HepG2 (cell line): ENCODE results near the gene FABP6. TPM values are rescaled to one million over a fixed set of nuclear protein-coding genes. Genes with fewer than 3 reads are reported as not detected.
A peak's percentile ranks its signal among the peaks of the same experiment; 100 is the strongest.

Source experiments
- ATAC-seq: fragments of 200-7000 bp; cut with Tn5 transposase; 3 replicates; pipeline ENCODE4 v1.9.1; 2020; ENCODE audit warnings: mild to moderate bottlenecking, moderate library complexity
- BruUV-seq: library from RNA; stranded (reverse); fragments of 400-500 nt; replicated peaks from 2 replicates; lab custom pipeline; 2021; lab: Mats Ljungman, UMichigan
- CTCF ChIA-PET: fragments of 300-600 bp; formaldehyde crosslinking; extraction: SDS; loops from one replicate; lab custom pipeline; 2021; ENCODE audit warnings: low total read pairs, inconsistent platforms, low intra/inter-chr PET ratio; lab: Yijun Ruan, JAX
- POLR2A ChIA-PET: fragments of 350-600 bp; sonication (Branson Sonifier 250); formaldehyde crosslinking; loops from one replicate; lab custom pipeline; 2020; ENCODE audit warnings: antibody characterized with exemption, inconsistent platforms; lab: Yijun Ruan, JAX
- DNase-seq: peaks from one replicate; pipeline ENCODE4 v3.0.0-alpha.2; 2015; ENCODE audit warnings: low spot score
- FAIRE-seq: peaks from 3 replicates; lab custom pipeline; 2011; peaks lifted over from hg19 to GRCh38; lab: Jason Lieb, UNC
- H2AFZ ChIP-seq: one replicate; pipeline ENCODE4 v1.6.1; 2011; ENCODE audit warnings: low read length, inconsistent platforms
- H3K27ac ChIP-seq: fragments of 300-600 bp; 3 replicates; pipeline ENCODE4 v1.8.0; 2011; ENCODE audit warnings: mixed run types, mild to moderate bottlenecking, mixed read lengths, low read length, inconsistent platforms; ENCODE audit not compliant: insufficient read depth; ENCODE audit errors: extremely low read length
- H3K27me3 ChIP-seq, 2 experiments: fragments of 200-600 bp in 1 of 2; 2 replicates in 1 of 2; 3 replicates in 1 of 2; pipeline versions ENCODE4 v1.6.0 to v1.8.0; 2011; ENCODE audit warnings: low read length in 2 of 2, mild to moderate bottlenecking in 2 of 2, moderate library complexity in 2 of 2, inconsistent platforms in 1 of 2; ENCODE audit not compliant: insufficient read depth in 2 of 2, control insufficient read depth in 1 of 2
- H3K36me3 ChIP-seq, 2 experiments: fragments of 200-600 bp in 1 of 2; replicated peaks in 1 of 2; 2 replicates in 1 of 2; 3 replicates in 1 of 2; pipeline versions ENCODE4 v1.5.1 to v1.8.0; 2011; ENCODE audit warnings: low read length in 2 of 2, inconsistent platforms in 1 of 2; ENCODE audit not compliant: insufficient read depth in 2 of 2, control insufficient read depth in 1 of 2
- H3K4me1 ChIP-seq: 2 replicates; pipeline ENCODE4 v1.5.1; 2012; ENCODE audit warnings: low read length, inconsistent platforms; ENCODE audit not compliant: insufficient read depth
- H3K4me2 ChIP-seq: 2 replicates; pipeline ENCODE4 v1.6.0; 2011; ENCODE audit warnings: low read depth, low read length, inconsistent platforms
- H3K4me3 ChIP-seq, 3 experiments: fragments of 200-600 bp in 1 of 3; sonication (generic), shearing (Covaris generic) in 1 of 3; replicated peaks in 1 of 3; 2 replicates each; pipeline ENCODE4 v1.5.1; 2011 to 2016; ENCODE audit warnings: low read length in 3 of 3, inconsistent platforms in 2 of 3, low read depth in 2 of 3, mild to moderate bottlenecking in 2 of 3, control low read depth in 1 of 3, mixed read lengths in 1 of 3; ENCODE audit not compliant: insufficient read depth in 1 of 3
- H3K79me2 ChIP-seq: one replicate; pipeline ENCODE4 v1.6.1; 2011; ENCODE audit warnings: low read length, inconsistent platforms; ENCODE audit not compliant: insufficient read depth
- H3K9ac ChIP-seq: 2 replicates; pipeline ENCODE4 v1.6.0; 2011; ENCODE audit warnings: mild to moderate bottlenecking, low read depth, low read length, inconsistent platforms; ENCODE audit not compliant: insufficient read depth
- H3K9me3 ChIP-seq: 2 replicates; pipeline ENCODE4 v1.5.1; 2012; ENCODE audit warnings: mild to moderate bottlenecking, low read length
- H4K20me1 ChIP-seq: 2 replicates; pipeline ENCODE4 v1.6.0; 2011; ENCODE audit warnings: inconsistent platforms, mild to moderate bottlenecking, low read length, moderate library complexity; ENCODE audit not compliant: insufficient read depth
- AGO1 ChIP-seq: fragments of 200-400 bp; formaldehyde crosslinking; IDR thresholded peaks from 2 replicates; pipeline ENCODE4 v1.6.1; 2017; ENCODE audit warnings: mild to moderate bottlenecking, low read depth, low read length, moderate library complexity; ENCODE audit not compliant: poor library complexity, severe bottlenecking
- HIC2 ChIP-seq: sonication (generic); formaldehyde crosslinking; IDR thresholded peaks from 2 replicates; pipeline ENCODE4 v1.9.0; 2022; ENCODE audit warnings: low read depth, missing genetic modification reagents
- HNRNPL ChIP-seq: fragments of 200-400 bp; formaldehyde crosslinking; IDR thresholded peaks from 2 replicates; pipeline ENCODE4 v1.6.1; 2017; ENCODE audit warnings: mild to moderate bottlenecking, low read depth, low read length
- LCORL ChIP-seq, 2 experiments: fragments of 450-650 bp in 1 of 2; sonication (generic) in 1 of 2; formaldehyde crosslinking in 1 of 2; IDR thresholded peaks; 2 replicates each; pipeline versions ENCODE4 v1.5.0 to v1.6.1; 2017 to 2020; ENCODE audit warnings: antibody characterized with exemption in 1 of 2, missing genetic modification reagents in 1 of 2
- NFE2L2 ChIP-seq: fragments of 150-350 bp; IDR thresholded peaks from 2 replicates; pipeline ENCODE4 v1.6.1; 2014; ENCODE audit warnings: low read length
- PTBP1 ChIP-seq: fragments of 200-400 bp; formaldehyde crosslinking; IDR thresholded peaks from 2 replicates; pipeline ENCODE4 v1.6.1; 2018; ENCODE audit warnings: low read length, low read depth; ENCODE audit not compliant: poor library complexity, severe bottlenecking
- ZNF292 ChIP-seq: sonication (generic); formaldehyde crosslinking; IDR thresholded peaks from 2 replicates; pipeline ENCODE4 v1.8.1; 2022; ENCODE audit warnings: mild to moderate bottlenecking, low read depth, missing genetic modification reagents, borderline replicate concordance
- ZNF296 ChIP-seq: sonication (generic); formaldehyde crosslinking; conservative IDR thresholded peaks from 2 replicates; pipeline ENCODE4 v1.5.0; 2020; ENCODE audit warnings: mild to moderate bottlenecking, missing genetic modification reagents
- WGBS: methylation state at CpG from one replicate; pipeline ENCODE4 v1.1.6; 2017; ENCODE audit warnings: low lambda C conversion rate; 5-methylcytosine and 5-hydroxymethylcytosine counted together
- in situ Hi-C: cut with HindIII; loops from 2 replicates; pipeline ENCODE4 v1.10.0; 2017; ENCODE audit warnings: low pct_unique_long_range_greater_than_20kb; ENCODE audit not compliant: extremely low pct_ligation_motif_present
- intact Hi-C: fragments of 100-400 bp; cut with micrococcal nuclease; formaldehyde crosslinking; loops from one replicate; pipeline ENCODE4 v1.10.0; 2022; ENCODE audit not compliant: unreplicated experiment
- polyA plus RNA-seq, 8 experiments: library from polyadenylated mRNA; depleted of rRNA in 3 of 8; stranded (reverse) in 7 of 8; unstranded in 1 of 8; fragments of >200 nt; fragmentation: Illumina TruSeq in 4 of 8; extraction: Trizol in 4 of 8; gene quantifications; 2 replicates each; pipeline versions ENCODE4 v1.2.1 to v1.2.3, GENCODE V29; 2011 to 2016; ENCODE audit warnings: low read depth in 4 of 8, missing spikeins in 1 of 8, mixed read lengths in 1 of 8; ENCODE audit not compliant: insufficient read depth in 1 of 8
- total RNA-seq, 5 experiments: library from RNA; depleted of rRNA; stranded (reverse); fragments of >200 nt; fragmentation: Illumina TruSeq; extraction: Trizol; gene quantifications; 2 replicates each; pipeline ENCODE4 v1.2.3, GENCODE V29; 2016; ENCODE audit warnings: low read depth in 1 of 5
- TF ChIP-seq, protein P1 (sequence below): sonication (generic); formaldehyde crosslinking; IDR thresholded peaks from 2 replicates; pipeline ENCODE4 v1.4.0; 2020; ENCODE audit warnings: missing genetic modification reagents
- TF ChIP-seq, protein P2 (sequence below): sonication (generic); formaldehyde crosslinking; IDR thresholded peaks from 2 replicates; pipeline ENCODE4 v1.5.1; 2020; ENCODE audit warnings: mild to moderate bottlenecking, missing genetic modification reagents, borderline replicate concordance
- TF ChIP-seq, protein P3 (sequence below): sonication (generic); formaldehyde crosslinking; IDR thresholded peaks from 2 replicates; pipeline ENCODE4 v1.9.0; 2021; ENCODE audit warnings: missing genetic modification reagents, mild to moderate bottlenecking, borderline replicate concordance

Gene FABP6
- total and polyA plus RNA-seq, 2 of the 13 experiments (the other 11 are each of a cell fraction or from before 2014, with no cell fraction given), result 0.13 TPM; not detected in 1

GRCh38 chr5:160287378-160288051, 58.2 kb downstream of the FABP6 start:
- no TSS peak for BruUV-seq
- DNase-seq (peak; percentile 62), ATAC-seq (peak; percentile 98), FAIRE-seq (no peak)
- intact Hi-C loops, result loop anchor here (1.0 kb wide), 1 partner anchor 57 kb away; no protein-coding TSS in a partner anchor
- ChIA-PET POLR2A (no interaction called here), CTCF (no interaction called here)
- H3K36me3 ChIP-seq, result no peaks in the 10 kb centered on the region
- no peaks in the 10 kb centered on the region for H3K9me3 ChIP-seq
- peak overlapping the region; percentile 39 for H3K27ac ChIP-seq
- in situ Hi-C loops, result no loop called here
- H3K4me1 ChIP-seq, result peaks cover 15% of the 10 kb centered on the region
- no peaks in the 10 kb centered on the region for H4K20me1 ChIP-seq
- peak overlapping the region in 1 of 3 experiments; percentile 20; a peak in 1 of 6 replicates for H3K4me3 ChIP-seq
- peak overlapping the region; percentile 49 for H3K4me2 ChIP-seq
- 12% methylated on average over 5 of the region's 8 CpGs for WGBS
- no peaks in the 10 kb centered on the region for H3K27me3 ChIP-seq
- no peak overlapping the region for H3K9ac ChIP-seq
- no peaks in the 10 kb centered on the region for H3K79me2 ChIP-seq
- H2AFZ ChIP-seq, result no peak overlapping the region
- TF ChIP-seq, protein P1, sequence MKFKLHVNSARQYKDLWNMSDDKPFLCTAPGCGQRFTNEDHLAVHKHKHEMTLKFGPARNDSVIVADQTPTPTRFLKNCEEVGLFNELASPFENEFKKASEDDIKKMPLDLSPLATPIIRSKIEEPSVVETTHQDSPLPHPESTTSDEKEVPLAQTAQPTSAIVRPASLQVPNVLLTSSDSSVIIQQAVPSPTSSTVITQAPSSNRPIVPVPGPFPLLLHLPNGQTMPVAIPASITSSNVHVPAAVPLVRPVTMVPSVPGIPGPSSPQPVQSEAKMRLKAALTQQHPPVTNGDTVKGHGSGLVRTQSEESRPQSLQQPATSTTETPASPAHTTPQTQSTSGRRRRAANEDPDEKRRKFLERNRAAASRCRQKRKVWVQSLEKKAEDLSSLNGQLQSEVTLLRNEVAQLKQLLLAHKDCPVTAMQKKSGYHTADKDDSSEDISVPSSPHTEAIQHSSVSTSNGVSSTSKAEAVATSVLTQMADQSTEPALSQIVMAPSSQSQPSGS (CRISPR knock-in tag), result no peak
- TF ChIP-seq, protein P2, sequence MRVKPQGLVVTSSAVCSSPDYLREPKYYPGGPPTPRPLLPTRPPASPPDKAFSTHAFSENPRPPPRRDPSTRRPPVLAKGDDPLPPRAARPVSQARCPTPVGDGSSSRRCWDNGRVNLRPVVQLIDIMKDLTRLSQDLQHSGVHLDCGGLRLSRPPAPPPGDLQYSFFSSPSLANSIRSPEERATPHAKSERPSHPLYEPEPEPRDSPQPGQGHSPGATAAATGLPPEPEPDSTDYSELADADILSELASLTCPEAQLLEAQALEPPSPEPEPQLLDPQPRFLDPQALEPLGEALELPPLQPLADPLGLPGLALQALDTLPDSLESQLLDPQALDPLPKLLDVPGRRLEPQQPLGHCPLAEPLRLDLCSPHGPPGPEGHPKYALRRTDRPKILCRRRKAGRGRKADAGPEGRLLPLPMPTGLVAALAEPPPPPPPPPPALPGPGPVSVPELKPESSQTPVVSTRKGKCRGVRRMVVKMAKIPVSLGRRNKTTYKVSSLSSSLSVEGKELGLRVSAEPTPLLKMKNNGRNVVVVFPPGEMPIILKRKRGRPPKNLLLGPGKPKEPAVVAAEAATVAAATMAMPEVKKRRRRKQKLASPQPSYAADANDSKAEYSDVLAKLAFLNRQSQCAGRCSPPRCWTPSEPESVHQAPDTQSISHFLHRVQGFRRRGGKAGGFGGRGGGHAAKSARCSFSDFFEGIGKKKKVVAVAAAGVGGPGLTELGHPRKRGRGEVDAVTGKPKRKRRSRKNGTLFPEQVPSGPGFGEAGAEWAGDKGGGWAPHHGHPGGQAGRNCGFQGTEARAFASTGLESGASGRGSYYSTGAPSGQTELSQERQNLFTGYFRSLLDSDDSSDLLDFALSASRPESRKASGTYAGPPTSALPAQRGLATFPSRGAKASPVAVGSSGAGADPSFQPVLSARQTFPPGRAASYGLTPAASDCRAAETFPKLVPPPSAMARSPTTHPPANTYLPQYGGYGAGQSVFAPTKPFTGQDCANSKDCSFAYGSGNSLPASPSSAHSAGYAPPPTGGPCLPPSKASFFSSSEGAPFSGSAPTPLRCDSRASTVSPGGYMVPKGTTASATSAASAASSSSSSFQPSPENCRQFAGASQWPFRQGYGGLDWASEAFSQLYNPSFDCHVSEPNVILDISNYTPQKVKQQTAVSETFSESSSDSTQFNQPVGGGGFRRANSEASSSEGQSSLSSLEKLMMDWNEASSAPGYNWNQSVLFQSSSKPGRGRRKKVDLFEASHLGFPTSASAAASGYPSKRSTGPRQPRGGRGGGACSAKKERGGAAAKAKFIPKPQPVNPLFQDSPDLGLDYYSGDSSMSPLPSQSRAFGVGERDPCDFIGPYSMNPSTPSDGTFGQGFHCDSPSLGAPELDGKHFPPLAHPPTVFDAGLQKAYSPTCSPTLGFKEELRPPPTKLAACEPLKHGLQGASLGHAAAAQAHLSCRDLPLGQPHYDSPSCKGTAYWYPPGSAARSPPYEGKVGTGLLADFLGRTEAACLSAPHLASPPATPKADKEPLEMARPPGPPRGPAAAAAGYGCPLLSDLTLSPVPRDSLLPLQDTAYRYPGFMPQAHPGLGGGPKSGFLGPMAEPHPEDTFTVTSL (CRISPR knock-in tag), result no peak
- TF ChIP-seq HIC2 (peak; percentile 42; the same call in 1 of the 2 replicates), PTBP1 (no peak), NFE2L2 (no peak), AGO1 (no peak), ZNF296 (no peak), ZNF292 (CRISPR knock-in tag) (no peak), HNRNPL (peak; percentile 72; the same call in 1 of the 2 replicates), LCORL (IDR thresholded peaks at IDR 0.05) (no peak), LCORL (CRISPR knock-in tag; IDR thresholded peaks at IDR 0.05) (no peak)
- TF ChIP-seq, protein P3, sequence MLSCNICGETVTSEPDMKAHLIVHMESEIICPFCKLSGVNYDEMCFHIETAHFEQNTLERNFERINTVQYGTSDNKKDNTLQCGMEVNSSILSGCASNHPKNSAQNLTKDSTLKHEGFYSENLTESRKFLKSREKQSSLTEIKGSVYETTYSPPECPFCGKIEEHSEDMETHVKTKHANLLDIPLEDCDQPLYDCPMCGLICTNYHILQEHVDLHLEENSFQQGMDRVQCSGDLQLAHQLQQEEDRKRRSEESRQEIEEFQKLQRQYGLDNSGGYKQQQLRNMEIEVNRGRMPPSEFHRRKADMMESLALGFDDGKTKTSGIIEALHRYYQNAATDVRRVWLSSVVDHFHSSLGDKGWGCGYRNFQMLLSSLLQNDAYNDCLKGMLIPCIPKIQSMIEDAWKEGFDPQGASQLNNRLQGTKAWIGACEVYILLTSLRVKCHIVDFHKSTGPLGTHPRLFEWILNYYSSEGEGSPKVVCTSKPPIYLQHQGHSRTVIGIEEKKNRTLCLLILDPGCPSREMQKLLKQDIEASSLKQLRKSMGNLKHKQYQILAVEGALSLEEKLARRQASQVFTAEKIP, result no peak
